Adrenal gland (tissue), 5 donors: ENCODE measurements around the gene LUM.
A peak's percentile ranks its signal among the peaks of the same experiment; 100 is the strongest.

ENCODE experiments used
- POLR2A ChIP-seq, 2 donors: fragments of 450-650 bp; IDR thresholded peaks; one replicate each; pipeline ENCODE4 v1.6.1; 2017; ENCODE audit warnings: antibody characterized with exemption in 2 of 2, mild to moderate bottlenecking in 2 of 2, moderate library complexity in 1 of 2
- TF ChIP-seq, protein P1 (sequence below), 6 experiments: fragments of 450-650 bp in 4 of 6; fragments of 200-600 bp in 2 of 6; sonication (generic) in 1 of 6; IDR thresholded peaks; 1 replicate in 5 of 6; 2 replicates in 1 of 6; pipeline versions ENCODE4 v1.5.1 to v1.8.0; 2016 to 2021; ENCODE audit warnings: antibody characterized with exemption in 6 of 6, mild to moderate bottlenecking in 2 of 6, moderate library complexity in 1 of 6
- donor health status: DM: no; HTN: no; CAD: no.

DNA sequence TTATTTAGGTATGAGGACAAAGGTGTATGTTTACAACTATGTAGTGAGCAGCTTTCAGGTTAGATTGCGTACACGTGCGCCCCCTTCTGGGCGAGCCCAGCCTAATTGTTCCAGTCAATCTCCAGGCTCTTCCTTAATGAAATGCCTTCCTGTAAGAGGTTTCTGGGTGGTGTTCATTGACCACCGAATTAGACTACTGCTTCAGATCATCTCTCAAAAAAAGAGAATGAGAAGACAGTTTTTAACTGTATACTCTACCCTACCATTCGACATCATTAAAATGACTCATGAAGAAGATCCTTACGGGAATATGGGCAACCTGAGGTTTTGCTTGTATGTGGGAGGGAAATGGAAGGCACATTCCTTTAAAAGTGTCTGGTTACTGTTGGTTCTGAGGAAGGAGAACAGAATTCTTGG, 2.1 kb downstream of the LUM start:
- TF ChIP-seq, protein P1, sequence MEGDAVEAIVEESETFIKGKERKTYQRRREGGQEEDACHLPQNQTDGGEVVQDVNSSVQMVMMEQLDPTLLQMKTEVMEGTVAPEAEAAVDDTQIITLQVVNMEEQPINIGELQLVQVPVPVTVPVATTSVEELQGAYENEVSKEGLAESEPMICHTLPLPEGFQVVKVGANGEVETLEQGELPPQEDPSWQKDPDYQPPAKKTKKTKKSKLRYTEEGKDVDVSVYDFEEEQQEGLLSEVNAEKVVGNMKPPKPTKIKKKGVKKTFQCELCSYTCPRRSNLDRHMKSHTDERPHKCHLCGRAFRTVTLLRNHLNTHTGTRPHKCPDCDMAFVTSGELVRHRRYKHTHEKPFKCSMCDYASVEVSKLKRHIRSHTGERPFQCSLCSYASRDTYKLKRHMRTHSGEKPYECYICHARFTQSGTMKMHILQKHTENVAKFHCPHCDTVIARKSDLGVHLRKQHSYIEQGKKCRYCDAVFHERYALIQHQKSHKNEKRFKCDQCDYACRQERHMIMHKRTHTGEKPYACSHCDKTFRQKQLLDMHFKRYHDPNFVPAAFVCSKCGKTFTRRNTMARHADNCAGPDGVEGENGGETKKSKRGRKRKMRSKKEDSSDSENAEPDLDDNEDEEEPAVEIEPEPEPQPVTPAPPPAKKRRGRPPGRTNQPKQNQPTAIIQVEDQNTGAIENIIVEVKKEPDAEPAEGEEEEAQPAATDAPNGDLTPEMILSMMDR (IDR thresholded peaks at IDR 0.05), result peak; percentile 26 to 62 (median 40)
- TF ChIP-seq POLR2A (IDR thresholded peaks at IDR 0.05), result no peak
